ENCODE data around the gene RASGRF1.

DNA sequence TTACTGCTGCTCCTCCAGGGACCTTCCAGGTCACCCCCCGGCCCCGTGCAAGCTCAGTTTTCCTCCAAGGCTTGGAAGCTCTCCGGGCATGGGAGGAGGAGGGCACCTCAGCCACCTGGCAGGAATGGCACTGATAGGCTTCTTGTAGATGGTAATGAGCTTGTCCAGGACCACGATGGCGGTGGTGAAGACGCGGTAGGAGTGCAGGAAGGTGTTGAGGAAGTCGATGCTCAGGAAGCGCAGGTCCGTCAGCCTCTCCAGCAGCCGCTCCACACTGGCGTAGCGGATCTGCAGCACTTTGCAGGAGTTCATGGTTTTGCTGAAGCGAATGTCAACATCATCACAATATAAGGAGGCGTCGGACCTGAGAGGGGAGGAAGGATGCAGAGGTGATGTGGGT, 84.5 kb downstream of the RASGRF1 start:
- no peak for TF ChIP-seq CTCF (IDR thresholded peaks at IDR 0.05; ENCODE audit: low read depth, low read length)
- no peak for TF ChIP-seq EZH2phosphoT487 (IDR thresholded peaks at IDR 0.05; ENCODE audit: low read depth)

Measured in OCI-LY3 (cell line).